NCI-H748 (cell line): ENCODE measurements around the gene ZNF681.
"Not testable (repeated sequence)": the region's sequence is repeated elsewhere in the genome, so short reads cannot be mapped to it uniquely, and the experiment has no call there.

Experiments
- DNase-seq: peaks from one replicate; lab custom pipeline; 2025; ENCODE audit not compliant: unreplicated experiment; lab: John Stamatoyannopoulos, UW

Gene ZNF681

DNA sequence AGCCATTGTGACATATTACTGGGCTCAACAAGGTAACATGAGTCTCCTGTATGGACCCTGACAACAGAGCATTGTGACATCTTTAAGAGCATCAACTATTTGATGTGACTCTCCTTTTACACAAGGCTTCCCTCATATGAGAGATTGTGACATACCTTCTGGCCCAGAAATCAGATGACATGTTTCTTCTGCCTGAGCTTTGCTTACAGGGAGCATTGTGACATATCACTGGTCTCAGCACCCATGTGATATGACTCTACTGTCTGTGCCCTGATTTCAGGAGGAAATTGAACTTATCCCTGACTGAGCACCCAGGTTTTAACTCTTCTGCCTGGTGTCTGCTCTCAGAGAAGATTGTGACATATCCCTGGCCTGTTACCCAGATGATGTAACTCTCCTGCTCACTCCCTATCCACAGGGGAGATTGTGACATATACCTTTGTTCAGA is 15.9 kb upstream of the ZNF681 start:
- DNase-seq, result no peak

GRCh38 chr19:23774106-23774505 is 15.4 kb upstream of the ZNF681 start:
- no peak for DNase-seq

DNA sequence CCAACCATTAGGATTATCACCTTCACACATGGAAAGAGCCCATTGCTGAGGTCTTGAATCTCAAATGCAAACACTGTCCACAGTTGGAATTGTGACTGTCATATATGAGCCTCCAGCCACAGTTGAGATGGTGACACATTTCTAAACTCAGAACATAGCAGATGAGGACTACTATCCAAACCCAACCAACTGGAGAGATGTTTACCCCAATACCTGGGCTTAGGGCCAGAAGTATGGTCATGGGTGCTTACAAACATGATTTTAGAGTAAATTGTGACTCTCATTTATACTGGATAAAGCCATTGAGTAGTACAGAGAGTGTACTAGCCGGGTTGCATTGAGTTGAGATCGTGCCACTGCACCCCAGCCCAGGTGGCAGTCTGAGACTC is 14.0 kb upstream of the ZNF681 start:
- no peak for DNase-seq

- DNase-seq, result no peak
Measured at GRCh38 chr19:23771761-23772674, 13.3 kb upstream of the ZNF681 start.

DNA sequence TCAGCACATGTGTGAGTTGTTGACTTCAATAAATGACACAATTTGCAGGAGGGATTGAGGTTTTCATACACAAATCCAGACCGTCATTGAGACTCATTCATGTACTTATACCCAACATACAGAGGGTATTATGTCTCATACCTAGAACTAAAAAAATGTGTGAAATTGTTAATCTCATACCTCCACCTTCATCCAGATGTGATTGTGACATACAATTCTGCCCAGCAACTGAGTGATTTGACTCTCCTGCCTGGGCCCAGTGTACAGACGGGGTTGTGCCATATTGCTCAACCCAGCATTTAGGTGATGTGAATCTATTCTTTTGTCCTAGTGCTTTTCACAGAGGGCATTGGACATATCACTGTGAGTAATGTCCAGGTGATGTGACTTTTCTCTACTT is 12.6 kb upstream of the ZNF681 start:
- no peak for DNase-seq

DNA sequence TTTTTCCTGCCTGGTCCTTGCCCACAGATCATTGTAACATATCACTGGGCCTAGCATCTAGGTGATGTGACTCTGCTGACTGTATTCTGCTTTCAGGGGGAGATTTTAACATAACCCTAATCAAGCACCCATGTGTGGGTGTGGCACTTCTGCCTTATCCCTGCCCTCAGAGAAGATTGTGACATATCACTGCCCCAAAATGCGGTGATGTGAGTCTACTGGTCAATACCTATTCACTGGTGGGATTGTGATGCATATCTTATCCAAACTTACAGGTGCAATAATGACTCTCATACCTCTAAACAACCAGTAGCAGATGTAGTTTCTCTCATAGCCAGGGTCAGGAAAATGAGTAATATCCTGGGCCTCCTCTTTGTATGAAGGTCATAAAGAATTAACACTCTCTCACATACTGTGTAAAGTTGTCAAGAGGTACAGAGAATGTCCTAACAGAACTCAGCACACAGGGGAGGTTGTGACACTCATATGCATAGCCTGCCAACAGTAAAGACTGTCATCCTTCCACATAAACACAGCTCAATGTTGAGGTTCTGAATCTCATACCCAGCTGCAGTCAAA is 12.1 kb upstream of the ZNF681 start:
- DNase-seq, result no peak

GRCh38 chr19:23769691-23770468 is 11.2 kb upstream of the ZNF681 start:
- DNase-seq, result no peak

- no peak for DNase-seq
Measured at GRCh38 chr19:23766951-23767350, 8.3 kb upstream of the ZNF681 start.

GRCh38 chr19:23764781-23765180 is 6.1 kb upstream of the ZNF681 start:
- DNase-seq, result no peak

- DNase-seq, result peak; percentile 92
Measured at GRCh38 chr19:23762884-23763711, 4.4 kb upstream of the ZNF681 start.

GRCh38 chr19:23762548-23762883 is 3.8 kb upstream of the ZNF681 start:
- no peak for DNase-seq

DNA sequence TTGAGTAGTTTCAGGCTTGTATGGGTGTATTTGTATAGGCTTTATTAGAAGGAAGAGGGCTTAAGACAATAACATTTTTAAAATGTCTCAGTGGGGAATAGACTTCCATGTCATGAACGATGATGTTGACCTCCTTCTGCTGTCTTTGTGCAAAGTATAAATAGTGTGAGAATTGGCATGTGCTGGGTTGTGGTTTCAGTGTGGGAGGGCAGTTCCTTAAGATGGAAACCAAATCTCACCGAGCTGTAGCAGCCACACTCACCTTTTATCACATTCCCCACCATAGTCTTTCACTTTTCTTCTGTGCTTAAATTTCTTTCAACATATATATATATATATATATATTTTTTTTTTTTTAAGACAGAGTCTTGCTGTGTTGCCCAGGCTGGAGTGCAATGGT is 1.6 kb upstream of the ZNF681 start:
- DNase-seq, result not testable (repeated sequence)

DNA sequence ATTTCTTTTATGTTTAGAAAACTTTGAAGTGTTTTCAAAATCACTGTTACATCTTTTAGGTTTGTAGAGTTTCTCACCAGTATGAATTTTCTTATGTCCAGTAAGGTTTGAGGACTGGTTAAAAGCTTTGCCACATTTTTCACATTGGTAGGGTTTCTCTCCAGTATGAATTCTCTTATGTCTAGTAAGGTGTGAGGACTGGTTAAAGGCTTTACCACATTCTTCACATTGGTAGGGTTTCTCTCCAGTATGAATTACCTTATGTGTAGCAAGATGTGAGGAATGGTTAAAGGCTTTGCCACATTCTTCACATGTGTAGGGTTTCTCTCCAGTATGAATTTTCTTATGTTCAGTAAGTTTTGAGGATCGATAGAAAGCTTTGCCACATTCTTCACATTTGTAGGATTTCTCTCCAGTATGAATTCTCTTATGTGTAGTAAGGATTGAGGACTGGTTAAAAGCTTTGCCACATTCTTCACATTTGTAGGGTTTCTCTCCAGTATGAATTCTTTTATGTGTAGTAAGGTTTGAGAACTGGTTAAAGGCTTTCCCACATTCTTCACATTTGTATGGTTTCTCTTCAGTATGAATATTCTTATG is 15.0 kb downstream of the ZNF681 start:
- not testable (repeated sequence) for DNase-seq

DNA sequence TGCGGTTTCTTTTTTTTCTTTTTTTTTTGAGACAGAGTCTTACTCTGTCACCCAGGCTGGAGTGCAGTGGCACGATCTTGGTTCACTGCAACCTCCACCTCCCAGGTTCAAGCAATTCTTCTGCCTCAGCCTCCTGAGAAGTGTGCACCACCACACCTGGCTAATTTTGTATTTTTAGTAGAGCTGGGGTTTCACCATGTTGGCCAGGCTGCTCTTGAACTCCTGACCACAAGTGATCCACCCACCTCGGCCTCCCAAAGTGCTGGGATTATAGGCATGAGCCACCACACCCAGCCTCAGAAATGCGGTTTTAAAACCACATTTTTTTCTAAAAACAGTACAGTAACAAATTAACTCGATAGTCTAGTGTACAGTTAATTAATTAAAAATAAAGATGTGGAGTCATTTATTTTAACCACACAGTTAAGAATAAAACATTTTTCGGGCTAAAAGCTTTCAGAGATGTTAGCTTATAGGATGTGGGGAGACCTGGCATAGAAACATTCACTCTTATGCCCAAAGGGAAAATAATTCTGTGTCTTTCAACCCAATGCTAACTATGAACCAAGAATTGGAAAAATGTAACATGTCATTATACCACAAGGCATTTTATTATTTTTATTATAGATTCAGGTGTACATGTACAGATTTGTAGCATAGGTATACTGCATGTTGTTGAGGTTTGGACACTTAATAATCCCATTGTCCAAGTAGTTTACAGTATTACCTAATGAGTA is 27.8 kb downstream of the ZNF681 start:
- DNase-seq, result not testable (repeated sequence)

DNA sequence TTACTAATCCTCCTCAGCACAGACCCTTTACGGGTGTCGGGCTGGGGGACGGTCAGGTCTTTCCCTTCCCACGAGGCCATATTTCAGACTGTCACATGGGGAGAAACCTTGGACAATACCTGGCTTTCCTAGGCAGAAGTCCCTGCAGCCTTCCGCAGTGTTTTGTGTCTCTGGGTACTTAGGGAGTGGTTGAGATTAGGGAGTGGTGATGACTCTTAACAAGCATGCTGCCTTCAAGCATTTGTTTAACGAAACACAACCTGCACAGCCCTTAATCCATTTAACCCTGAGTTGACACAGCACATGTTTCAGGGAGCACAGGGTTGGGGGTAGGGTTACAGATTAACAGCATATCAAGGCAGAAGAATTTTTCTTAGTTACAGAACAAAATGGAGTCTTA is 34.5 kb downstream of the ZNF681 start:
- DNase-seq, result not testable (repeated sequence)

GRCh38 chr19:23718802-23719201 is 39.9 kb downstream of the ZNF681 start:
- no peak for DNase-seq

GRCh38 chr19:23716792-23717191 is 41.9 kb downstream of the ZNF681 start:
- no peak for DNase-seq

DNA sequence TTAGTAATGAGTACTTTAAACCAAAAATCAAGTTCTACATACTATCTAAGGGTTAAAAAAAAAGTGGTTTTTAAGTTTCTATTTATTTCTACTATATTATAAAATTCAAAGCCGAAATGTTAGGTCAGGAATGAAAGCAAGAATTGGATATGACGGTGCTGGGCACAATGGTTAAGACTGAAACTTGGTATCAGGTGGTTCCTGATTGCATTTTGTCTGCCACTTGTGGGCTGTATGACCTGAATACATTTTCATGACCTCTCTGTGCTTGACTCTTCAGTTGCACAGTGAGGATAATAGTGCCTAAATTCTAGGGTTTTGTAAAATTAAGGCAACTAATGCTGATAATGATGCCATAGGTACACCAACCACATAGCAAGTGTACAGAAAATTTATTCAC is 49.3 kb downstream of the ZNF681 start:
- DNase-seq, result no peak

DNA sequence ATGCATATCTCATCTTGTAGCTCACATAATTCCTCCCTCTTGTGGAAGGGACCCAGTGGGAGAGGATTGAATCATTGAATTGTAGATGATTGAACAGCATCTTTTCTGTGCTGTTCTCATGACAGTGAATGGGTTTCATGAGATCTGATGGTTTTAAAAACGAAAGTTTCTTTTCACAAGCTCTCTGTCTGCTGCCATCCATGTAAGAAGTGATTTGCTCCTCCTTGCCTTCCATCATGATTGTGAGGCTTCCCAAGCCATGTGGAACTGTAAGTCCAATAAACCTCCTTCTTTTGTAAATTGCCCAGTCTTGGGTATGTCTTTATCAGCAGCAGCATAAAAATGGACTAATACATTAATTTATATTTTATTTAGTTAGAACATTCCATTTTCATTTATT is 52.0 kb downstream of the ZNF681 start:
- no peak for DNase-seq

GRCh38 chr19:23699521-23699860 is 59.2 kb downstream of the ZNF681 start:
- no peak for DNase-seq
